SK-N-SH (cell line): ENCODE results near the gene KMT5C. TPM values are rescaled to one million over a fixed set of nuclear protein-coding genes. Genes with fewer than 3 reads are reported as not detected.

ENCODE experiments used
- CTCF ChIA-PET: fragments of 300-600, 350-600 bp; formaldehyde crosslinking; extraction: SDS; loops from one replicate; lab custom pipeline; 2021; lab: Yijun Ruan, JAX
- POLR2A ChIA-PET: fragments of 350-600 bp; sonication (Branson Sonifier 250); formaldehyde crosslinking; extraction: SDS; loops from one replicate; lab custom pipeline; 2020; ENCODE audit warnings: antibody characterized with exemption, inconsistent platforms; lab: Yijun Ruan, JAX
- DNase-seq: peaks from one replicate; pipeline ENCODE4 v3.0.0; 2012
- H2AFZ ChIP-seq: fragments of 200-600 bp; sonication (generic); 2 replicates; pipeline ENCODE4 v1.8.1; 2016; ENCODE audit warnings: antibody characterized with exemption, mild to moderate bottlenecking, low read depth
- H3F3A ChIP-seq: fragments of 200-600 bp; sonication (generic); replicated peaks from 2 replicates; pipeline ENCODE3; 2016; ENCODE audit warnings: antibody characterized with exemption, mild to moderate bottlenecking; ENCODE audit not compliant: insufficient read depth
- H3K27ac ChIP-seq, 2 experiments: fragments of 200-500 bp in 1 of 2; fragments of 200-600 bp in 1 of 2; sonication (Bioruptor generic) in 1 of 2; sonication (generic), shearing (Covaris generic) in 1 of 2; 2 replicates each; pipeline versions ENCODE4 v1.5.1 to v1.6.1; 2014 to 2016; ENCODE audit warnings: low read depth in 2 of 2, inconsistent platforms in 1 of 2, low read length in 1 of 2, mild to moderate bottlenecking in 1 of 2, mixed read lengths in 1 of 2
- H3K27me3 ChIP-seq: fragments of 200-600 bp; sonication (generic), shearing (Covaris generic); 2 replicates; pipeline ENCODE4 v1.6.1; 2016; ENCODE audit warnings: mixed run types; ENCODE audit not compliant: insufficient read depth
- H3K36me3 ChIP-seq, 2 experiments: fragments of 200-500 bp in 1 of 2; fragments of 200-600 bp in 1 of 2; sonication (Bioruptor generic) in 1 of 2; sonication (generic) in 1 of 2; replicated peaks in 1 of 2; 2 replicates each; pipeline versions ENCODE3 to v1.5.1; 2014 to 2016; ENCODE audit warnings: low read length in 1 of 2, mild to moderate bottlenecking in 1 of 2; ENCODE audit not compliant: insufficient read depth in 2 of 2, control insufficient read depth in 1 of 2
- H3K4me1 ChIP-seq, 2 experiments: fragments of 200-500 bp in 1 of 2; fragments of 200-600 bp in 1 of 2; sonication (Bioruptor generic) in 1 of 2; sonication (generic), shearing (Covaris generic) in 1 of 2; 2 replicates each; pipeline versions ENCODE4 v1.5.1 to v1.6.1; 2014 to 2016; ENCODE audit warnings: low read depth in 1 of 2, low read length in 1 of 2, mixed run types in 1 of 2; ENCODE audit not compliant: insufficient read depth in 2 of 2, control insufficient read depth in 1 of 2
- H3K4me2 ChIP-seq: fragments of 200-600 bp; sonication (generic), shearing (Covaris generic); 2 replicates; pipeline ENCODE4 v1.6.1; 2017; ENCODE audit warnings: mixed run types
- H3K4me3 ChIP-seq, 2 experiments: fragments of 200-500 bp in 1 of 2; fragments of 200-600 bp in 1 of 2; sonication (Bioruptor generic) in 1 of 2; sonication (generic), shearing (Covaris generic) in 1 of 2; 2 replicates each; pipeline versions ENCODE4 v1.5.1 to v1.8.1; 2014 to 2016; ENCODE audit warnings: low read depth in 2 of 2, inconsistent platforms in 1 of 2, low read length in 1 of 2, mild to moderate bottlenecking in 1 of 2, mixed read lengths in 1 of 2, moderate library complexity in 1 of 2
- H3K79me2 ChIP-seq: fragments of 200-600 bp; sonication (generic); 2 replicates; pipeline ENCODE4 v1.8.1; 2017; ENCODE audit warnings: mild to moderate bottlenecking; ENCODE audit not compliant: insufficient read depth
- H3K9ac ChIP-seq: fragments of 200-600 bp; sonication (generic); 2 replicates; pipeline ENCODE4 v1.6.1; 2017; ENCODE audit warnings: mixed run types
- H3K9me2 ChIP-seq: fragments of 200-600 bp; sonication (generic); 2 replicates; pipeline ENCODE4 v1.6.1; 2017; ENCODE audit warnings: mixed run types
- H3K9me3 ChIP-seq: fragments of 200-600 bp; sonication (generic); 2 replicates; pipeline ENCODE4 v1.6.1; 2017; ENCODE audit warnings: mixed run types, mild to moderate bottlenecking, moderate library complexity
- H4K20me1 ChIP-seq: fragments of 200-600 bp; sonication (generic); 2 replicates; pipeline ENCODE4 v1.6.1; 2017; ENCODE audit warnings: mild to moderate bottlenecking, mixed run types; ENCODE audit not compliant: insufficient read depth
- CHD2 ChIP-seq: fragments of 150-350 bp; IDR thresholded peaks from 2 replicates; pipeline ENCODE4 v1.6.1; 2018; ENCODE audit warnings: low read length; ENCODE audit not compliant: partially characterized antibody
- ELF1 ChIP-seq: IDR thresholded peaks from 2 replicates; pipeline ENCODE4 v1.4.0; 2012
- EP300 ChIP-seq, 2 experiments: IDR thresholded peaks; 2 replicates each; pipeline versions ENCODE4 v1.4.0 to v1.6.1; 2012; ENCODE audit warnings: borderline replicate concordance in 1 of 2, low read depth in 1 of 2, low read length in 1 of 2
- FOXM1 ChIP-seq: IDR thresholded peaks from 2 replicates; pipeline ENCODE4 v1.4.0; 2012; ENCODE audit warnings: low read depth, mild to moderate bottlenecking
- GABPA ChIP-seq: IDR thresholded peaks from 2 replicates; pipeline ENCODE4 v1.4.0; 2012; ENCODE audit warnings: low read depth, mild to moderate bottlenecking
- GATA2 ChIP-seq: sonication (generic); formaldehyde crosslinking; IDR thresholded peaks from 2 replicates; pipeline ENCODE4 v1.5.0; 2020; ENCODE audit warnings: mild to moderate bottlenecking, missing genetic modification reagents
- IRF3 ChIP-seq: fragments of 150-350 bp; IDR thresholded peaks from 2 replicates; pipeline ENCODE4 v1.6.1; 2016; ENCODE audit warnings: mild to moderate bottlenecking, low read depth, low read length
- JUND ChIP-seq: IDR thresholded peaks from 2 replicates; pipeline ENCODE4 v1.4.0; 2012
- MEF2A ChIP-seq: IDR thresholded peaks from 2 replicates; pipeline ENCODE4 v1.4.0; 2012; ENCODE audit warnings: low read depth, borderline replicate concordance
- NRF1 ChIP-seq: IDR thresholded peaks from 2 replicates; pipeline ENCODE4 v1.6.1; 2012; ENCODE audit warnings: low read depth, mild to moderate bottlenecking, low read length
- RFX5 ChIP-seq: IDR thresholded peaks from 2 replicates; pipeline ENCODE4 v1.6.1; 2012; ENCODE audit warnings: mild to moderate bottlenecking, improper control_type of control experiment, low read length
- TAF1 ChIP-seq: IDR thresholded peaks from 2 replicates; pipeline ENCODE4 v1.6.1; 2012; ENCODE audit warnings: low read depth, mild to moderate bottlenecking, low read length, moderate library complexity, borderline replicate concordance
- TCF12 ChIP-seq: IDR thresholded peaks from 2 replicates; pipeline ENCODE4 v1.4.0; 2012
- TEAD4 ChIP-seq: IDR thresholded peaks from 2 replicates; pipeline ENCODE4 v1.4.0; 2012; ENCODE audit warnings: mild to moderate bottlenecking, borderline replicate concordance; ENCODE audit not compliant: insufficient read depth
- USF2 ChIP-seq: fragments of 150-350 bp; IDR thresholded peaks from 2 replicates; pipeline ENCODE4 v1.6.1; 2017; ENCODE audit warnings: antibody characterized with exemption, low read length, low read depth, borderline replicate concordance
- YY1 ChIP-seq: IDR thresholded peaks from 2 replicates; pipeline ENCODE4 v1.4.0; 2012; ENCODE audit warnings: low read depth, mild to moderate bottlenecking
- WGBS: methylation state at CpG from one replicate; pipeline ENCODE4 v1.1.6; 2017; ENCODE audit warnings: low lambda C conversion rate; 5-methylcytosine and 5-hydroxymethylcytosine counted together
- polyA plus RNA-seq, 3 experiments: library from polyadenylated mRNA; depleted of rRNA; stranded (reverse); fragments of >200 nt; gene quantifications; 2 replicates each; pipeline ENCODE4 v1.2.3, GENCODE V29; 2012
- TF ChIP-seq, protein P1 (sequence below): IDR thresholded peaks from 2 replicates; pipeline ENCODE4 v1.4.0; 2012; ENCODE audit warnings: low read depth, borderline replicate concordance
- TF ChIP-seq, protein P2 (sequence below): IDR thresholded peaks from 2 replicates; pipeline ENCODE4 v1.6.1; 2012; ENCODE audit warnings: mild to moderate bottlenecking, low read depth, low read length, moderate library complexity
- TF ChIP-seq, protein P3 (sequence below): fragments of 200-600 bp; sonication (generic); IDR thresholded peaks from 2 replicates; pipeline ENCODE4 v1.6.1; 2017; ENCODE audit warnings: antibody characterized with exemption, mild to moderate bottlenecking, moderate library complexity

Gene KMT5C
- polyA plus RNA-seq, 1 of the 3 experiments (the other 2 are of a cell fraction), result 14.0 TPM

DNA sequence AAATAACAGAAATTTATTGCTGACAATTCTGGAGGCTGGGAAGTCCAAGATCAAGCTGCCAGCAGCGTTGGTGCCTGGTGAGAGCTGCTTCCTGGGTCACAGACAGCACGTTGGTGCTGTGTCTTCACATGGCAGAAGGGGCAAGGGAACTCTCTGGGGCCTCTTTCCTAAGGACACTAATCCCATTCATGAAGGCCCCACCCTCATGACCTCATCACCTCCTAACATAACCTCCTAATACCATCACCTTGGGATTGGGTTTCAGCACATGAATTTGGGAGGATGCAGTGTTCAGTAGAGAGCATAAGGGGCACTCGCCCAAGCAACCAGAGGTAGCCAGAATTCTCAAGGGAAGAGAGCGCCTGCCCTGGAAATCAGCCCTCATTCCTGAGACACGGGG is 30.2 kb upstream of the KMT5C start:
- Histone ChIP-seq H3K27me3 (no peaks in the 10 kb centered on the region), H4K20me1 (no peaks in the 10 kb centered on the region), H3K4me2 (no peak overlapping the region), H3K36me3 (peaks cover 29 to 30% of the 10 kb centered on the region in 2 experiments), H3K9me3 (no peaks in the 10 kb centered on the region), H2AFZ (no peak overlapping the region), H3K9ac (no peak overlapping the region), H3K79me2 (no peaks in the 10 kb centered on the region), H3K4me1 (no peaks in the 10 kb centered on the region), H3K4me3 (no peak overlapping the region), H3K27ac (no peak overlapping the region), H3F3A (no peaks in the 10 kb centered on the region), H3K9me2 (no peaks in the 10 kb centered on the region)
- ChIA-PET POLR2A (interaction anchor here (1.4 to 1.5 kb wide), 2 partner anchors 8 to 12 kb away, joined by 3 to 4 read pairs; no protein-coding TSS in a partner anchor), CTCF (interaction anchor here (1.2 kb wide), 1 partner anchor 8 kb away, joined by 6 read pairs; no protein-coding TSS in a partner anchor)
- WGBS, result 90% methylated on average over 5 of the region's 5 CpGs
- DNase-seq, result no peak
- TF ChIP-seq USF2 (no peak), TAF1 (no peak), FOXM1 (no peak), YY1 (no peak), JUND (no peak), ELF1 (no peak), TCF12 (no peak), IRF3 (no peak), CHD2 (no peak), NRF1 (no peak), RFX5 (no peak), GATA2 (CRISPR knock-in tag) (no peak), MEF2A (no peak), GABPA (no peak), TEAD4 (no peak), EP300 (IDR thresholded peaks at IDR 0.05; ENCODE audit: borderline replicate concordance in 1 of 2, low read depth in 1 of 2, low read length in 1 of 2) (no peak)
- TF ChIP-seq, protein P1, sequence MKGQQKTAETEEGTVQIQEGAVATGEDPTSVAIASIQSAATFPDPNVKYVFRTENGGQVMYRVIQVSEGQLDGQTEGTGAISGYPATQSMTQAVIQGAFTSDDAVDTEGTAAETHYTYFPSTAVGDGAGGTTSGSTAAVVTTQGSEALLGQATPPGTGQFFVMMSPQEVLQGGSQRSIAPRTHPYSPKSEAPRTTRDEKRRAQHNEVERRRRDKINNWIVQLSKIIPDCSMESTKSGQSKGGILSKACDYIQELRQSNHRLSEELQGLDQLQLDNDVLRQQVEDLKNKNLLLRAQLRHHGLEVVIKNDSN, result no peak
- TF ChIP-seq, protein P2, sequence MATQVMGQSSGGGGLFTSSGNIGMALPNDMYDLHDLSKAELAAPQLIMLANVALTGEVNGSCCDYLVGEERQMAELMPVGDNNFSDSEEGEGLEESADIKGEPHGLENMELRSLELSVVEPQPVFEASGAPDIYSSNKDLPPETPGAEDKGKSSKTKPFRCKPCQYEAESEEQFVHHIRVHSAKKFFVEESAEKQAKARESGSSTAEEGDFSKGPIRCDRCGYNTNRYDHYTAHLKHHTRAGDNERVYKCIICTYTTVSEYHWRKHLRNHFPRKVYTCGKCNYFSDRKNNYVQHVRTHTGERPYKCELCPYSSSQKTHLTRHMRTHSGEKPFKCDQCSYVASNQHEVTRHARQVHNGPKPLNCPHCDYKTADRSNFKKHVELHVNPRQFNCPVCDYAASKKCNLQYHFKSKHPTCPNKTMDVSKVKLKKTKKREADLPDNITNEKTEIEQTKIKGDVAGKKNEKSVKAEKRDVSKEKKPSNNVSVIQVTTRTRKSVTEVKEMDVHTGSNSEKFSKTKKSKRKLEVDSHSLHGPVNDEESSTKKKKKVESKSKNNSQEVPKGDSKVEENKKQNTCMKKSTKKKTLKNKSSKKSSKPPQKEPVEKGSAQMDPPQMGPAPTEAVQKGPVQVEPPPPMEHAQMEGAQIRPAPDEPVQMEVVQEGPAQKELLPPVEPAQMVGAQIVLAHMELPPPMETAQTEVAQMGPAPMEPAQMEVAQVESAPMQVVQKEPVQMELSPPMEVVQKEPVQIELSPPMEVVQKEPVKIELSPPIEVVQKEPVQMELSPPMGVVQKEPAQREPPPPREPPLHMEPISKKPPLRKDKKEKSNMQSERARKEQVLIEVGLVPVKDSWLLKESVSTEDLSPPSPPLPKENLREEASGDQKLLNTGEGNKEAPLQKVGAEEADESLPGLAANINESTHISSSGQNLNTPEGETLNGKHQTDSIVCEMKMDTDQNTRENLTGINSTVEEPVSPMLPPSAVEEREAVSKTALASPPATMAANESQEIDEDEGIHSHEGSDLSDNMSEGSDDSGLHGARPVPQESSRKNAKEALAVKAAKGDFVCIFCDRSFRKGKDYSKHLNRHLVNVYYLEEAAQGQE, result no peak
- TF ChIP-seq, protein P3, sequence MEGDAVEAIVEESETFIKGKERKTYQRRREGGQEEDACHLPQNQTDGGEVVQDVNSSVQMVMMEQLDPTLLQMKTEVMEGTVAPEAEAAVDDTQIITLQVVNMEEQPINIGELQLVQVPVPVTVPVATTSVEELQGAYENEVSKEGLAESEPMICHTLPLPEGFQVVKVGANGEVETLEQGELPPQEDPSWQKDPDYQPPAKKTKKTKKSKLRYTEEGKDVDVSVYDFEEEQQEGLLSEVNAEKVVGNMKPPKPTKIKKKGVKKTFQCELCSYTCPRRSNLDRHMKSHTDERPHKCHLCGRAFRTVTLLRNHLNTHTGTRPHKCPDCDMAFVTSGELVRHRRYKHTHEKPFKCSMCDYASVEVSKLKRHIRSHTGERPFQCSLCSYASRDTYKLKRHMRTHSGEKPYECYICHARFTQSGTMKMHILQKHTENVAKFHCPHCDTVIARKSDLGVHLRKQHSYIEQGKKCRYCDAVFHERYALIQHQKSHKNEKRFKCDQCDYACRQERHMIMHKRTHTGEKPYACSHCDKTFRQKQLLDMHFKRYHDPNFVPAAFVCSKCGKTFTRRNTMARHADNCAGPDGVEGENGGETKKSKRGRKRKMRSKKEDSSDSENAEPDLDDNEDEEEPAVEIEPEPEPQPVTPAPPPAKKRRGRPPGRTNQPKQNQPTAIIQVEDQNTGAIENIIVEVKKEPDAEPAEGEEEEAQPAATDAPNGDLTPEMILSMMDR, result no peak
